Caco-2 (cell line): ENCODE data around the gene TFEB. TPM values are rescaled to one million over a fixed set of nuclear protein-coding genes. Genes with fewer than 3 reads are reported as not detected.

ENCODE experiments used
- BruUV-seq: library from RNA; stranded (reverse); fragments of 400-500 nt; replicated peaks from 2 replicates; lab custom pipeline; 2021; lab: Mats Ljungman, UMichigan
- CTCF ChIA-PET: fragments of 300-600 bp; sonication (Branson Sonifier 250); formaldehyde crosslinking; loops from one replicate; lab custom pipeline; 2022; ENCODE audit warnings: antibody characterized with exemption; lab: Charles Lee
- POLR2A ChIA-PET: fragments of 300-600 bp; sonication (Branson Sonifier 250); formaldehyde crosslinking; loops from one replicate; lab custom pipeline; 2022; ENCODE audit warnings: antibody characterized with exemption; lab: Charles Lee
- DNase-seq, 2 experiments: peaks; one replicate each; pipeline versions ENCODE4 v3.0.0 to v3.0.0-alpha.2; 2020 to 2022
- H3K27me3 ChIP-seq: replicated peaks from 2 replicates; pipeline ENCODE4 v1.6.0; 2011; ENCODE audit warnings: low read length; ENCODE audit not compliant: control insufficient read depth, insufficient read depth
- H3K36me3 ChIP-seq: 2 replicates; pipeline ENCODE4 v1.5.1; 2011; ENCODE audit warnings: low read length; ENCODE audit not compliant: control insufficient read depth, insufficient read depth
- H3K4me1 ChIP-seq: fragments of 250-450 bp; sonication (Bioruptor Pico); 2 replicates; pipeline ENCODE4 v1.5.1; 2020; ENCODE audit warnings: mild to moderate bottlenecking
- H3K4me3 ChIP-seq: 2 replicates; pipeline ENCODE4 v1.5.1; 2011; ENCODE audit warnings: low read depth, mild to moderate bottlenecking, control low read depth, low read length
- H3K9me3 ChIP-seq: fragments of 250-450 bp; sonication (Bioruptor Pico); 2 replicates; pipeline ENCODE4 v1.5.1; 2020; ENCODE audit warnings: mild to moderate bottlenecking, moderate library complexity
- H3K27ac Mint-ChIP-seq: one replicate; pipeline ENCODE4 v1.8.0; 2022; ENCODE audit warnings: mixed read lengths; ENCODE audit not compliant: unreplicated experiment
- H3K27me3 Mint-ChIP-seq: one replicate; pipeline ENCODE4 v1.8.0; 2022; ENCODE audit warnings: mixed read lengths; ENCODE audit not compliant: insufficient read depth, unreplicated experiment
- H3K36me3 Mint-ChIP-seq: one replicate; pipeline ENCODE4 v1.8.0; 2022; ENCODE audit warnings: mild to moderate bottlenecking, mixed read lengths; ENCODE audit not compliant: insufficient read depth, unreplicated experiment
- H3K4me1 Mint-ChIP-seq: one replicate; pipeline ENCODE4 v1.8.0; 2022; ENCODE audit warnings: low read depth, mixed read lengths; ENCODE audit not compliant: unreplicated experiment
- H3K4me3 Mint-ChIP-seq: one replicate; pipeline ENCODE4 v1.8.0; 2022; ENCODE audit warnings: mild to moderate bottlenecking, moderate library complexity, mixed read lengths; ENCODE audit not compliant: unreplicated experiment
- H3K9me3 Mint-ChIP-seq: one replicate; pipeline ENCODE4 v1.8.0; 2022; ENCODE audit warnings: mixed read lengths; ENCODE audit not compliant: unreplicated experiment
- CTCF ChIP-seq, 2 experiments: fragments of 200-600 bp in 1 of 2; IDR thresholded peaks; 1 replicate in 1 of 2; 2 replicates in 1 of 2; pipeline versions ENCODE4 v1.5.1 to v1.8.0; 2011 to 2022; ENCODE audit warnings: antibody characterized with exemption in 1 of 2, control low read depth in 1 of 2, inconsistent platforms in 1 of 2, low read depth in 1 of 2, low read length in 1 of 2, mild to moderate bottlenecking in 1 of 2, moderate library complexity in 1 of 2; ENCODE audit not compliant: insufficient read depth in 1 of 2, severe bottlenecking in 1 of 2, unreplicated experiment in 1 of 2
- intact Hi-C: fragments of 100-400 bp; cut with micrococcal nuclease; formaldehyde crosslinking; loops from one replicate; pipeline ENCODE4 v1.10.0; 2022; ENCODE audit not compliant: unreplicated experiment
- total RNA-seq: library from RNA; stranded (reverse); gene quantifications from 2 replicates; pipeline ENCODE4 v1.2.3, GENCODE V29; 2022

TFEB gene
- total RNA-seq, 1 experiment from 2014 or later, result 3.8 TPM

- no peaks in the 10 kb centered on the region for H3K9me3 Mint-ChIP-seq
- H3K4me1 Mint-ChIP-seq, result no peaks in the 10 kb centered on the region
- H3K4me3 ChIP-seq, result no peak overlapping the region
- CTCF ChIA-PET, result interaction anchor here (0.6 to 1.9 kb wide), 18 partner anchors 10 to 795 kb away, joined by 3 to 45 read pairs (median 5); no protein-coding TSS in a partner anchor
- BruUV-seq, result no TSS peak
- no peaks in the 10 kb centered on the region for H3K36me3 Mint-ChIP-seq
- peaks cover 7% of the 10 kb centered on the region; the same call in 1 of the 2 replicates for H3K4me1 ChIP-seq
- no peaks in the 10 kb centered on the region for H3K27me3 Mint-ChIP-seq
- no peaks in the 10 kb centered on the region for H3K27me3 ChIP-seq
- H3K4me3 Mint-ChIP-seq, result no peak overlapping the region
- POLR2A ChIA-PET, result interaction anchor here (0.6 kb wide), 1 partner anchor 73 kb away, joined by 4 read pairs; no protein-coding TSS in a partner anchor
- intact Hi-C loops, result loop anchor here (1.0 to 5.0 kb wide), 5 partner anchors 40 to 315 kb away; no protein-coding TSS in a partner anchor
- peak; percentile 88 to 89 for TF ChIP-seq CTCF (IDR thresholded peaks at IDR 0.05; ENCODE audit: insufficient read depth in 1 of 2, low read depth in 1 of 2, low read length in 1 of 2, severe bottlenecking in 1 of 2, unreplicated experiment in 1 of 2)
- DNase-seq, result peak; percentile 94 to 96
- H3K27ac Mint-ChIP-seq, result no peak overlapping the region
- H3K36me3 ChIP-seq, result no peaks in the 10 kb centered on the region
- H3K9me3 ChIP-seq, result no peaks in the 10 kb centered on the region
Measured at GRCh38 chr6:41682056-41682477, 53.3 kb downstream of the TFEB start.

- no peak for TF ChIP-seq CTCF (IDR thresholded peaks at IDR 0.05; ENCODE audit: insufficient read depth in 1 of 2, low read depth in 1 of 2, low read length in 1 of 2, severe bottlenecking in 1 of 2, unreplicated experiment in 1 of 2)
- H3K9me3 ChIP-seq, result no peaks in the 10 kb centered on the region
- BruUV-seq, result no TSS peak
- H3K4me3 ChIP-seq, result no peak overlapping the region
- ChIA-PET POLR2A (no interaction called here), CTCF (interaction anchor here (0.7 to 2.2 kb wide), 4 partner anchors 13 to 313 kb away, joined by 3 to 9 read pairs (median 4); no protein-coding TSS in a partner anchor)
- H3K9me3 Mint-ChIP-seq, result no peaks in the 10 kb centered on the region
- DNase-seq, result peak in 1 of 2 experiments; percentile 24
- intact Hi-C loops, result loop anchor here (5.0 kb wide), 1 partner anchor 38 kb away; no protein-coding TSS in a partner anchor
- no peak overlapping the region for H3K4me3 Mint-ChIP-seq
- H3K36me3 ChIP-seq, result no peaks in the 10 kb centered on the region
- H3K27ac Mint-ChIP-seq, result no peak overlapping the region
- peaks cover 7% of the 10 kb centered on the region; the same call in 1 of the 2 replicates for H3K4me1 ChIP-seq
- no peaks in the 10 kb centered on the region for H3K27me3 ChIP-seq
- no peaks in the 10 kb centered on the region for H3K4me1 Mint-ChIP-seq
- H3K36me3 Mint-ChIP-seq, result no peaks in the 10 kb centered on the region
- no peaks in the 10 kb centered on the region for H3K27me3 Mint-ChIP-seq
Measured at GRCh38 chr6:41680182-41680965, 55.0 kb downstream of the TFEB start.

GRCh38 chr6:41679696-41680095, 55.7 kb downstream of the TFEB start:
- TF ChIP-seq CTCF (IDR thresholded peaks at IDR 0.05; ENCODE audit: insufficient read depth in 1 of 2, low read depth in 1 of 2, low read length in 1 of 2, severe bottlenecking in 1 of 2, unreplicated experiment in 1 of 2), result no peak
- intact Hi-C loops, result loop anchor here (5.0 kb wide), 1 partner anchor 37 kb away; no protein-coding TSS in a partner anchor
- no peak overlapping the region for H3K27ac Mint-ChIP-seq
- H3K36me3 Mint-ChIP-seq, result no peaks in the 10 kb centered on the region
- no peaks in the 10 kb centered on the region for H3K27me3 Mint-ChIP-seq
- Histone ChIP-seq H3K4me3 (no peak overlapping the region), H3K36me3 (no peaks in the 10 kb centered on the region), H3K4me1 (peaks cover 7% of the 10 kb centered on the region; the same call in 1 of the 2 replicates), H3K27me3 (no peaks in the 10 kb centered on the region), H3K9me3 (no peaks in the 10 kb centered on the region)
- no TSS peak for BruUV-seq
- ChIA-PET POLR2A (no interaction called here), CTCF (interaction anchor here (1.4 to 2.2 kb wide), 2 partner anchors 77 to 312 kb away, joined by 6 to 9 read pairs; no protein-coding TSS in a partner anchor)
- H3K4me1 Mint-ChIP-seq, result no peaks in the 10 kb centered on the region
- no peaks in the 10 kb centered on the region for H3K9me3 Mint-ChIP-seq
- no peak for DNase-seq
- no peak overlapping the region for H3K4me3 Mint-ChIP-seq
